Psoas muscle (tissue), 8 donors: ENCODE results near the gene SKIC2. TPM values are rescaled to one million over a fixed set of nuclear protein-coding genes. Genes with fewer than 3 reads are reported as not detected.
A peak's percentile ranks its signal among the peaks of the same experiment; 100 is the strongest.

ENCODE experiments used
- ATAC-seq, 4 donors: fragments of 200-7000 bp; cut with Tn5 transposase; one replicate each; pipeline ENCODE4 v1.9.1; 2020; ENCODE audit warnings: moderate library complexity in 3 of 4, mild to moderate bottlenecking in 2 of 4
- DNase-seq, 2 donors: peaks; one replicate each; pipeline ENCODE4 v3.0.0-alpha.2; 2020
- H3K27ac ChIP-seq: fragments of 200-600 bp; one replicate; pipeline ENCODE4 v1.8.0; 2022
- H3K27me3 ChIP-seq, 3 donors: fragments of 200-600 bp in 1 of 3; one replicate each; pipeline versions ENCODE4 v1.6.1 to v1.8.0; 2013 to 2022; ENCODE audit warnings: low read length in 2 of 3, mild to moderate bottlenecking in 2 of 3, moderate library complexity in 1 of 3; ENCODE audit not compliant: insufficient read depth in 3 of 3
- H3K36me3 ChIP-seq, 2 donors: fragments of 200-600 bp in 1 of 2; one replicate each; pipeline versions ENCODE4 v1.6.1 to v1.8.0; 2013 to 2022; ENCODE audit warnings: low read depth in 1 of 2, mild to moderate bottlenecking in 1 of 2, moderate library complexity in 1 of 2; ENCODE audit not compliant: insufficient read depth in 1 of 2
- H3K4me1 ChIP-seq: fragments of 200-600 bp; one replicate; pipeline ENCODE4 v1.8.0; 2022
- H3K4me3 ChIP-seq: fragments of 200-600 bp; one replicate; pipeline ENCODE4 v1.8.0; 2022; ENCODE audit warnings: mild to moderate bottlenecking
- H3K9me3 ChIP-seq: fragments of 200-600 bp; one replicate; pipeline ENCODE4 v1.8.0; 2022
- CTCF ChIP-seq: fragments of 200-600 bp; IDR thresholded peaks from one replicate; pipeline ENCODE4 v1.8.0; 2022; ENCODE audit warnings: antibody characterized with exemption
- WGBS, 3 donors: extraction: QIAGEN DNeasy Blood & Tissue Kit; methylation state at CpG; one replicate each; pipeline versions ENCODE4 v1.1.6 to v1.1.7; 2013; 5-methylcytosine and 5-hydroxymethylcytosine counted together
- intact Hi-C, 2 donors: fragments of 100-400 bp; cut with DNase I; formaldehyde crosslinking; loops; one replicate each; pipeline versions ENCODE4 v1.11.0 to v1.14.2; 2022
- polyA plus RNA-seq, 3 donors: library from polyadenylated mRNA; stranded (reverse); fragments of 200-250 nt; gene quantifications; one replicate each; pipeline ENCODE4 v1.2.3, GENCODE V29; 2013
- total RNA-seq, 4 donors: library from RNA; stranded (reverse); fragmentation: NEBNext Ultra II Directional in 2 of 4; extraction: Animal tissue kit (Norgen Biotek cat#: 25700) in 2 of 4; gene quantifications; one replicate each; pipeline versions ENCODE4 v1.2.1 to v1.2.4, GENCODE V29; 2021 to 2023
- donor health status: healthy with polysubstance abuse.
- donor health status: DM: no; HTN: no; CAD: no; lungs with moderate emphysema.
- donor health status: Bipolar disorder and iron deficiency.
- donor health status: healthy.
- donor health status: DM: yes; HTN: yes; CAD: no.
- donor health status: DM: no; HTN: no; CAD: no.
- donor health status: DM: no; HTN: no; CAD: no.
- donor health status: DM: yes; HTN: yes; CAD: no.

Gene SKIC2
- total and polyA plus RNA-seq, 7 donors, result 26.9 to 36.6 (median 30.2) TPM

GRCh38 chr6:31948753-31949413 lies 10.1 kb upstream of the SKIC2 start:
- WGBS, 3 donors, result 80 to 82% (median 82%) methylated on average over 6 of the region's 6 CpGs
- H3K27me3 ChIP-seq, result peaks cover 0 to 12% (median 0%) of the 10 kb centered on the region in 3 donors
- no peak for DNase-seq

GRCh38 chr6:31949926-31950548 lies 8.9 kb upstream of the SKIC2 start:
- ATAC-seq (no peak), DNase-seq (no peak)
- Histone ChIP-seq H3K27ac (no peak overlapping the region), H3K27me3 (peaks cover 0 to 2% (median 0%) of the 10 kb centered on the region in 3 donors), H3K4me1 (no peaks in the 10 kb centered on the region), H3K9me3 (no peaks in the 10 kb centered on the region), H3K36me3 (peaks cover 0 to 41% of the 10 kb centered on the region in 2 donors), H3K4me3 (no peak overlapping the region)
- intact Hi-C loops, result loop anchor here (5.0 kb wide), 4 partner anchors 48 to 403 kb away; partner anchors contain the start of genes LY6G5C (in 2 of the 2), ATP6V1G2 (in 1 of the 2), CSNK2B (in 1 of the 2) and LY6G5B (in 1 of the 2)
- no peak for TF ChIP-seq CTCF
- 71 to 79% (median 73%) methylated on average over 7 of the region's 7 CpGs for WGBS, 3 donors

More at GRCh38 chr6:31948753-31949413, 10.1 kb upstream of the SKIC2 start:
- intact Hi-C loops, result no loop called here
- H3K4me1 ChIP-seq, result no peaks in the 10 kb centered on the region
- peak in 2 of 4 donors; percentile 15 to 29 for ATAC-seq
- no peak overlapping the region for H3K4me3 ChIP-seq
- H3K9me3 ChIP-seq, result no peaks in the 10 kb centered on the region
- H3K36me3 ChIP-seq, result peaks cover 0 to 30% of the 10 kb centered on the region in 2 donors
- TF ChIP-seq CTCF, result no peak
- H3K27ac ChIP-seq, result no peak overlapping the region

GRCh38 chr6:31952140-31952805 lies 6.7 kb upstream of the SKIC2 start:
- peaks cover 1% of the 10 kb centered on the region for H3K4me1 ChIP-seq
- no peak overlapping the region for H3K4me3 ChIP-seq
- peaks cover 0 to 64% of the 10 kb centered on the region in 2 donors for H3K36me3 ChIP-seq
- WGBS, 3 donors, result 43 to 58% (median 57%) methylated on average over 5 of the region's 5 CpGs
- TF ChIP-seq CTCF, result peak; percentile 72
- no peaks in the 10 kb centered on the region for H3K27me3 ChIP-seq
- intact Hi-C loops, result loop anchor here (2.0 to 5.0 kb wide), 5 partner anchors 49 to 405 kb away; partner anchors contain the start of genes LY6G5C (in 2 of the 2), ZBTB12 (in 2 of the 2), ATP6V1G2 (in 1 of the 2) and CSNK2B (in 1 of the 2)
- DNase-seq, result peak; percentile 66 to 79
- no peak overlapping the region for H3K27ac ChIP-seq
- peak; percentile 68 to 86 (median 72) for ATAC-seq
- no peaks in the 10 kb centered on the region for H3K9me3 ChIP-seq

- Histone ChIP-seq H3K4me3 (no peak overlapping the region), H3K9me3 (no peaks in the 10 kb centered on the region), H3K36me3 (peaks cover 0 to 66% of the 10 kb centered on the region in 2 donors), H3K27me3 (no peaks in the 10 kb centered on the region), H3K27ac (no peak overlapping the region), H3K4me1 (peaks cover 7% of the 10 kb centered on the region)
- ATAC-seq (no peak), DNase-seq (no peak)
- WGBS, 3 donors, result 69 to 74% (median 69%) methylated on average over 5 of the region's 5 CpGs
- intact Hi-C loops, result loop anchor here (2.0 to 5.0 kb wide), 5 partner anchors 50 to 406 kb away; partner anchors contain the start of genes LY6G5C (in 2 of the 2), ZBTB12 (in 2 of the 2), ATP6V1G2 (in 1 of the 2) and CSNK2B (in 1 of the 2)
- TF ChIP-seq CTCF, result no peak
Measured at GRCh38 chr6:31952890-31953289, 6.1 kb upstream of the SKIC2 start.
